ENCODE measurements around the gene CNDP2. TPM values are rescaled to one million over a fixed set of nuclear protein-coding genes. Genes with fewer than 3 reads are reported as not detected.

Gene CNDP2
- total RNA-seq, 4 donors from 2014 or later, result 78.8 to 132 (median 89.3) TPM

GRCh38 chr18:74516271-74517235 lies 20.4 kb downstream of the CNDP2 start:
- ATAC-seq (ENCODE audit: low FRiP score) (no peak), DNase-seq (ENCODE audit: low spot score) (no peak)
- TF ChIP-seq, protein P1, sequence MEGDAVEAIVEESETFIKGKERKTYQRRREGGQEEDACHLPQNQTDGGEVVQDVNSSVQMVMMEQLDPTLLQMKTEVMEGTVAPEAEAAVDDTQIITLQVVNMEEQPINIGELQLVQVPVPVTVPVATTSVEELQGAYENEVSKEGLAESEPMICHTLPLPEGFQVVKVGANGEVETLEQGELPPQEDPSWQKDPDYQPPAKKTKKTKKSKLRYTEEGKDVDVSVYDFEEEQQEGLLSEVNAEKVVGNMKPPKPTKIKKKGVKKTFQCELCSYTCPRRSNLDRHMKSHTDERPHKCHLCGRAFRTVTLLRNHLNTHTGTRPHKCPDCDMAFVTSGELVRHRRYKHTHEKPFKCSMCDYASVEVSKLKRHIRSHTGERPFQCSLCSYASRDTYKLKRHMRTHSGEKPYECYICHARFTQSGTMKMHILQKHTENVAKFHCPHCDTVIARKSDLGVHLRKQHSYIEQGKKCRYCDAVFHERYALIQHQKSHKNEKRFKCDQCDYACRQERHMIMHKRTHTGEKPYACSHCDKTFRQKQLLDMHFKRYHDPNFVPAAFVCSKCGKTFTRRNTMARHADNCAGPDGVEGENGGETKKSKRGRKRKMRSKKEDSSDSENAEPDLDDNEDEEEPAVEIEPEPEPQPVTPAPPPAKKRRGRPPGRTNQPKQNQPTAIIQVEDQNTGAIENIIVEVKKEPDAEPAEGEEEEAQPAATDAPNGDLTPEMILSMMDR (IDR thresholded peaks at IDR 0.05), result no peak

GRCh38 chr18:74517236-74517630 lies 21.1 kb downstream of the CNDP2 start:
- no peak for ATAC-seq (ENCODE audit: low FRiP score)
- DNase-seq (ENCODE audit: low spot score), result no peak
- TF ChIP-seq, protein P1 (IDR thresholded peaks at IDR 0.05), result no peak

DNA sequence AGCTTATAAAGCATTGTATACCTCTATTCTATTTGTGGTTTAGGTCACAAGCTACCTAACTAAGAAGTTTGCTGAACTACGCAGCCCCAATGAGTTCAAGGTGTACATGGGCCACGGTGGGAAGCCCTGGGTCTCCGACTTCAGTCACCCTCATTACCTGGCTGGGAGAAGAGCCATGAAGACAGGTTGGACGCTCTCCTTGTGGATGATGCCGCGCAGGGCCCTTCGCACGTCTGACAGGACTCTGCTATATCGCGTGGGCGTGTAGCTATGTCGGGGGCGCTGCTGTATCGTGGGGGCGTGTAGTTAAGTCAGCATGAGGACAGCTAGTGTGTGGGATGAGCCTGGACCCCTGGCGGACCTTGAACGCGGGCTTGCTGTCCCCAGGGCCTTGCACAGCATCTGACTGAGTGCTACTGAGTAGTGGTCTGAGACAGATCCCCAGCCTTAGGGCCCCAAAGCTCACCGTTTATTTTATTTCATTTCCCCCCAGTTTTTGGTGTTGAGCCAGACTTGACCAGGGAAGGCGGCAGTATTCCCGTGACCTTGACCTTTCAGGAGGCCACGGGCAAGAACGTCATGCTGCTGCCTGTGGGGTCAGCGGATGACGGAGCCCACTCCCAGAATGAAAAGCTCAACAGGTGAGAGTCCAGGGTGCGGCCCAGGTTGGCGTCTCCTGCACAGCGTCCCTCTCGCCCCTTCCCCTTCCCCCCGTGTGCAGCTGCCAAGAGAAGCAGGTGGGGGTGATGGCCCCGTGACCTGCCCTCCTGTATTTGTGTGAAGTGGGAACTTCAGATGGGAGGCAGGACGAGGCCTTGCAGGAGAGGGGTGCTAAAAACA lies 22.5 kb downstream of the CNDP2 start:
- ATAC-seq (ENCODE audit: low FRiP score) (no peak), DNase-seq (ENCODE audit: low spot score) (no peak)
- TF ChIP-seq, protein P1 (IDR thresholded peaks at IDR 0.05), result no peak

DNA sequence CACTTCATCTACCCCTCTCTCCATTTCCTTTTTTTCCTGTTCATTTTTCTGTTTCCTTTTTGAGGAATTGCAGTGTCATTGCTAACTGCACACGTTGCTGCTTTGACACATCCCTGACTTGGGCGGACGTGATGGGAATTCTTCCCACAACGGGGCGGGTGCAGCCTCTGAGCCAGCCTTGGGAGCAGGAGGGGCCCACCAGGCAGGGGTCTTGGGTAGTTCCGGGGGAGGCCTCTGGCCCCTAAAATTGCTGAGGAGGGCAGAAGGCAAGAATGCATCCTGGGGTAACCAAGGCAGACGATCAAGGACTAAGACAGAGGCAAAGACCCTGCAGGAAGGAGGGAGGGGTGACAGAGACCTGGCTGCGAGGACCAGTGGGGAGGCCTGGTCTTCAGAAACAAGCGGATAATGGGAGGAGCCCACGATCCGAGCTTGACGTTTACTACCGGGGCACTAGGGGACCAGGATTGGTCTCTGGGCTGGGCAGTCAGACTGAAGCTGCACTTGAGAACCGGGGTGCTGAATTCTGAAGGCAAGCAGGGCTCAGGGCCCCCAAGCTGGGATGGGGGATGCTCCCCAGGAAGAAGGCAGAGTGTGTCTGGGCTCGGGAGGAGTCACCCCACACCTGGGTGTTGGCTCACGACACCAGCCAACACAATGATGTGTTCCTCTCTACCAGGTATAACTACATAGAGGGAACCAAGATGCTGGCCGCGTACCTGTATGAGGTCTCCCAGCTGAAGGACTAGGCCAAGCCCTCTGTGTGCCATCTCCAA lies 23.3 kb downstream of the CNDP2 start:
- DNase-seq (ENCODE audit: low spot score) (no peak), ATAC-seq (ENCODE audit: low FRiP score) (no peak)
- TF ChIP-seq, protein P1 (IDR thresholded peaks at IDR 0.05), result no peak

DNA sequence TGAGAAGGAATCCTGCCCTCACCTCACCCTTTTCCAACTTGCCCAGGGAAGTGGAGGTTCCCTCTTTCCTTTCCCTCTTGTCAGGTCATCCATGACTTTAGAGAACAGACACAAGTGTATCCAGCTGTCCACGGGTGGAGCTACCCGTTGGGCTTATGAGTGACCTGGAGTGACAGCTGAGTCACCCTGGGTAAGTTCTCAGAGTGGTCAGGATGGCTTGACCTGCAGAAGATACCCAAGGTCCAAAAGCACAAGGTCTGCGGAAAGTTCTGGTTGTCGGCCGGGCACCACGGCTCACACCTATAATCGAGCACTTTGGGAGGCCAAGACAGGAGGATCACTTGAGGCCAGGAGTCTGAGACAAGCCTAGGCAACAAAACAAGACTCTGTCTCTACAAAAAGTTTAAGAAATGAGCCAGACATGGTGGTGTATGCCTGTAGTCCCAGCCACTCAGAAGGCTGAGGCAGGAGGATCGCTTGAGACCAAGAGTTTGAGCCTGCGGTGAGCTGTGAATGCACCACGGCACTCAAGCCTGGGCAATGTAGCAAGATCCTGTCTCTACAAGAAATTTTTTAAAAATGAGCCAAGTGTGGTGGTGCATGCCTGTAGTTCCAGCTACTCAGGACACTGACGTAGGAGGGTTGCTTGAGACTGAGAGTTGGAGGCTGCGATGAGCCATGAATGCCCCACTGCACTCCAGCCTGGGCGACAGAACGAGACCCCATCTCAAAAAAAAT lies 24.1 kb downstream of the CNDP2 start:
- TF ChIP-seq, protein P1 (IDR thresholded peaks at IDR 0.05), result no peak
- ATAC-seq (ENCODE audit: low FRiP score) (no peak), DNase-seq (ENCODE audit: low spot score) (no peak)

All from omental fat pad (tissue), 4 donors.